Liver (tissue), 9 donors: ENCODE measurements around the gene GABRG1. TPM values are rescaled to one million over a fixed set of nuclear protein-coding genes. Genes with fewer than 3 reads are reported as not detected.

Experiments used
- DNase-seq: peaks from one replicate; pipeline ENCODE4 v3.0.0-alpha.2; 2017; ENCODE audit warnings: low spot score
- H3K27ac ChIP-seq, 2 donors: one replicate each; pipeline ENCODE4 v1.7.0; 2013; ENCODE audit warnings: inconsistent platforms in 2 of 2, low read length in 2 of 2, control low read depth in 1 of 2, low read depth in 1 of 2, mild to moderate bottlenecking in 1 of 2
- H3K27me3 ChIP-seq, 4 donors: one replicate each; pipeline versions ENCODE4 v1.6.1 to v1.7.0; 2013; ENCODE audit warnings: low read length in 3 of 4, inconsistent platforms in 1 of 4, mild to moderate bottlenecking in 1 of 4, moderate library complexity in 1 of 4; ENCODE audit not compliant: control insufficient read depth in 4 of 4, insufficient read depth in 4 of 4
- H3K36me3 ChIP-seq, 4 donors: one replicate each; pipeline versions ENCODE4 v1.6.1 to v1.7.0; 2013; ENCODE audit warnings: low read length in 3 of 4, mild to moderate bottlenecking in 3 of 4, low read depth in 1 of 4, moderate library complexity in 1 of 4; ENCODE audit not compliant: control insufficient read depth in 4 of 4, insufficient read depth in 3 of 4
- H3K4me1 ChIP-seq, 4 donors: one replicate each; pipeline versions ENCODE4 v1.6.1 to v1.7.0; 2013; ENCODE audit warnings: low read length in 3 of 4, mild to moderate bottlenecking in 3 of 4, moderate library complexity in 1 of 4; ENCODE audit not compliant: control insufficient read depth in 4 of 4, insufficient read depth in 4 of 4
- H3K4me3 ChIP-seq, 3 donors: one replicate each; pipeline versions ENCODE4 v1.6.1 to v1.7.0; 2013; ENCODE audit warnings: low read length in 3 of 3, control low read depth in 1 of 3, low read depth in 1 of 3, mild to moderate bottlenecking in 1 of 3
- H3K9ac ChIP-seq, 2 donors: one replicate each; pipeline ENCODE4 v1.7.0; 2013; ENCODE audit warnings: low read length in 2 of 2, mild to moderate bottlenecking in 2 of 2, moderate library complexity in 2 of 2, control low read depth in 1 of 2, low read depth in 1 of 2
- H3K9me3 ChIP-seq, 4 donors: one replicate each; pipeline versions ENCODE4 v1.6.1 to v1.7.0; 2013; ENCODE audit warnings: low read length in 3 of 4; ENCODE audit not compliant: control insufficient read depth in 4 of 4
- ATF3 ChIP-seq: IDR thresholded peaks from 2 replicates; pipeline ENCODE4 v1.6.1; 2016; ENCODE audit warnings: antibody characterized with exemption
- CTCF ChIP-seq: fragments of 150-350 bp; IDR thresholded peaks from 2 replicates; pipeline ENCODE4 v1.5.1; 2017; ENCODE audit warnings: improper control_type of control experiment, low read depth, low read length; ENCODE audit not compliant: missing input control
- EGR1 ChIP-seq, 2 donors: IDR thresholded peaks; 2 replicates each; pipeline ENCODE4 v1.6.1; 2016 to 2018; ENCODE audit warnings: antibody characterized with exemption in 2 of 2, low read depth in 2 of 2
- FOXA1 ChIP-seq: IDR thresholded peaks from 2 replicates; pipeline ENCODE4 v1.6.1; 2016; ENCODE audit warnings: antibody characterized with exemption
- FOXA2 ChIP-seq: IDR thresholded peaks from 2 replicates; pipeline ENCODE4 v1.6.1; 2016; ENCODE audit warnings: antibody characterized with exemption
- GABPA ChIP-seq, 2 donors: IDR thresholded peaks in 1 of 2; conservative IDR thresholded peaks in 1 of 2; 2 replicates each; pipeline ENCODE4 v1.6.1; 2016; ENCODE audit warnings: antibody characterized with exemption in 2 of 2, mild to moderate bottlenecking in 1 of 2, moderate library complexity in 1 of 2
- HNF4A ChIP-seq, 2 donors: conservative IDR thresholded peaks; 2 replicates each; pipeline ENCODE4 v1.6.1; 2016; ENCODE audit warnings: antibody characterized with exemption in 2 of 2, mild to moderate bottlenecking in 2 of 2
- HNF4G ChIP-seq: IDR thresholded peaks from 2 replicates; pipeline ENCODE4 v1.6.1; 2016; ENCODE audit warnings: antibody characterized with exemption
- JUND ChIP-seq, 2 donors: IDR thresholded peaks; 2 replicates each; pipeline ENCODE4 v1.6.1; 2016; ENCODE audit warnings: antibody characterized with exemption in 2 of 2
- MAX ChIP-seq: IDR thresholded peaks from 2 replicates; pipeline ENCODE4 v1.6.1; 2016; ENCODE audit warnings: antibody characterized with exemption
- NR2F2 ChIP-seq: IDR thresholded peaks from 2 replicates; pipeline ENCODE4 v1.6.1; 2016; ENCODE audit warnings: antibody characterized with exemption
- RAD21 ChIP-seq, 2 donors: IDR thresholded peaks; 2 replicates each; pipeline ENCODE4 v1.6.1; 2016; ENCODE audit warnings: antibody characterized with exemption in 2 of 2, mild to moderate bottlenecking in 2 of 2
- REST ChIP-seq: IDR thresholded peaks from 2 replicates; pipeline ENCODE4 v1.6.1; 2016; ENCODE audit warnings: antibody characterized with exemption, mild to moderate bottlenecking
- RXRA ChIP-seq, 2 donors: IDR thresholded peaks; 2 replicates each; pipeline ENCODE4 v1.6.1; 2017 to 2018; ENCODE audit warnings: antibody characterized with exemption in 2 of 2, mild to moderate bottlenecking in 1 of 2
- SP1 ChIP-seq: IDR thresholded peaks from 2 replicates; pipeline ENCODE4 v1.6.1; 2018; ENCODE audit warnings: antibody characterized with exemption, mild to moderate bottlenecking
- TAF1 ChIP-seq: conservative IDR thresholded peaks from 2 replicates; pipeline ENCODE4 v1.6.1; 2016; ENCODE audit warnings: antibody characterized with exemption, mild to moderate bottlenecking
- YY1 ChIP-seq: IDR thresholded peaks from 2 replicates; pipeline ENCODE4 v1.6.1; 2016; ENCODE audit warnings: antibody characterized with exemption, mild to moderate bottlenecking
- ZBTB33 ChIP-seq: IDR thresholded peaks from 2 replicates; pipeline ENCODE4 v1.6.1; 2016; ENCODE audit warnings: antibody characterized with exemption
- WGBS: extraction: QIAGEN DNeasy Blood & Tissue Kit; methylation state at CpG from one replicate; pipeline ENCODE4 v1.1.7; 2013; 5-methylcytosine and 5-hydroxymethylcytosine counted together
- polyA plus RNA-seq, 2 donors: library from polyadenylated mRNA; stranded (reverse) in 1 of 2; unstranded in 1 of 2; fragments of 200-250 nt in 1 of 2; fragments of >200 nt in 1 of 2; fragmentation: Nextera tagmentation in 1 of 2; extraction: Ambion mirVana in 1 of 2; gene quantifications; one replicate each; pipeline versions ENCODE4 v1.2.1 to v1.2.3, GENCODE V29; 2013 to 2015
- total RNA-seq, 2 donors: library from RNA; depleted of rRNA; stranded (reverse); fragments of >200 nt; gene quantifications; one replicate each; pipeline ENCODE4 v1.2.3, GENCODE V29; 2014
- donor health status: healthy.
- donor health status: healthy.
- donor health status: healthy.
- donor health status: healthy.
- donor health status: healthy.

Gene GABRG1
- total and polyA plus RNA-seq, 4 donors: 0.01 to 0.08 (median 0.05) TPM; not detected in 1

- Histone ChIP-seq H3K36me3 (no peaks in the 10 kb centered on the region), H3K9ac (no peak overlapping the region), H3K27ac (no peak overlapping the region), H3K9me3 (peaks cover 0 to 3% (median 0%) of the 10 kb centered on the region in 4 donors), H3K27me3 (peaks cover 0 to 2% (median 0%) of the 10 kb centered on the region in 4 donors), H3K4me3 (no peak overlapping the region), H3K4me1 (no peaks in the 10 kb centered on the region)
- no peak for DNase-seq
- TF ChIP-seq ATF3 (no peak), FOXA2 (no peak), HNF4G (no peak), GABPA (IDR thresholded peaks at IDR 0.05 in 1 of 2, conservative IDR thresholded peaks at IDR 0.05 in 1 of 2) (no peak), RAD21 (IDR thresholded peaks at IDR 0.05) (no peak), EGR1 (IDR thresholded peaks at IDR 0.05; ENCODE audit: low read depth in 2 of 2) (no peak), JUND (IDR thresholded peaks at IDR 0.05) (no peak), NR2F2 (no peak), MAX (no peak), CTCF (no peak), HNF4A (conservative IDR thresholded peaks at IDR 0.05) (no peak), TAF1 (no peak), RXRA (IDR thresholded peaks at IDR 0.05) (no peak), YY1 (no peak), REST (no peak), ZBTB33 (no peak), FOXA1 (no peak), SP1 (no peak)
- WGBS: 72% methylated on average over 2 of the region's 2 CpGs
Measured at GRCh38 chr4:46051392-46051791, 72.5 kb downstream of the GABRG1 start.
